HepG2 (cell line): ENCODE results near the gene INF2. TPM values are rescaled to one million over a fixed set of nuclear protein-coding genes. Genes with fewer than 3 reads are reported as not detected.
A peak's percentile ranks its signal among the peaks of the same experiment; 100 is the strongest.

ENCODE experiments used
- EHMT2 ChIP-seq: fragments of 200-600 bp; sonication (generic); IDR thresholded peaks from 2 replicates; pipeline ENCODE4 v1.7.0; 2017; ENCODE audit warnings: antibody characterized with exemption, low read depth, low read length, borderline replicate concordance
- EZH2 ChIP-seq: conservative IDR thresholded peaks from 2 replicates; pipeline ENCODE4 v1.6.1; 2012; ENCODE audit warnings: mild to moderate bottlenecking, low read depth, low read length, moderate library complexity
- MZF1 ChIP-seq: sonication (generic); formaldehyde crosslinking; IDR thresholded peaks from 2 replicates; pipeline ENCODE4 v1.8.1; 2023; ENCODE audit warnings: mild to moderate bottlenecking, missing genetic modification reagents, borderline replicate concordance
- NFIB ChIP-seq: sonication (generic); formaldehyde crosslinking; IDR thresholded peaks from 2 replicates; pipeline ENCODE4 v1.9.0; 2021; ENCODE audit warnings: missing genetic modification reagents, mild to moderate bottlenecking, borderline replicate concordance
- RFX1 ChIP-seq: fragments of 450-650 bp; IDR thresholded peaks from 2 replicates; pipeline ENCODE4 v1.6.1; 2017
- TP53 ChIP-seq: sonication (generic); formaldehyde crosslinking; conservative IDR thresholded peaks from 2 replicates; pipeline ENCODE4 v1.4.0; 2020; ENCODE audit warnings: missing genetic modification reagents
- ZNF124 ChIP-seq: sonication (generic); formaldehyde crosslinking; IDR thresholded peaks from 2 replicates; pipeline ENCODE4 v1.4.0; 2020; ENCODE audit warnings: missing genetic modification reagents
- ZNF343 ChIP-seq: sonication (generic); formaldehyde crosslinking; IDR thresholded peaks from 2 replicates; pipeline ENCODE4 v1.4.0; 2020; ENCODE audit warnings: mild to moderate bottlenecking, missing genetic modification reagents
- ZNF460 ChIP-seq: sonication (generic); formaldehyde crosslinking; IDR thresholded peaks from 2 replicates; pipeline ENCODE4 v1.5.1; 2020; ENCODE audit warnings: missing genetic modification reagents, mild to moderate bottlenecking, borderline replicate concordance
- ZNF557 ChIP-seq: sonication (generic); formaldehyde crosslinking; IDR thresholded peaks from 2 replicates; pipeline ENCODE4 v1.4.0; 2020; ENCODE audit warnings: missing genetic modification reagents
- ZNF839 ChIP-seq: sonication (generic); formaldehyde crosslinking; IDR thresholded peaks from 2 replicates; pipeline ENCODE4 v1.4.0; 2020; ENCODE audit warnings: missing genetic modification reagents, mild to moderate bottlenecking, borderline replicate concordance
- polyA plus RNA-seq, 8 experiments: library from polyadenylated mRNA; depleted of rRNA in 3 of 8; stranded (reverse) in 7 of 8; unstranded in 1 of 8; fragments of >200 nt; fragmentation: Illumina TruSeq in 4 of 8; extraction: Trizol in 4 of 8; gene quantifications; 2 replicates each; pipeline versions ENCODE4 v1.2.1 to v1.2.3, GENCODE V29; 2011 to 2016; ENCODE audit warnings: low read depth in 4 of 8, missing spikeins in 1 of 8, mixed read lengths in 1 of 8; ENCODE audit not compliant: insufficient read depth in 1 of 8
- total RNA-seq, 5 experiments: library from RNA; depleted of rRNA; stranded (reverse); fragments of >200 nt; fragmentation: Illumina TruSeq; extraction: Trizol; gene quantifications; 2 replicates each; pipeline ENCODE4 v1.2.3, GENCODE V29; 2016; ENCODE audit warnings: low read depth in 1 of 5
- TF ChIP-seq, protein P1 (sequence below): sonication (generic); formaldehyde crosslinking; IDR thresholded peaks from 2 replicates; pipeline ENCODE4 v1.8.0; 2022; ENCODE audit warnings: mild to moderate bottlenecking, missing genetic modification reagents, moderate library complexity
- TF ChIP-seq, protein P2 (sequence below), 2 experiments: sonication (generic) in 1 of 2; formaldehyde crosslinking in 1 of 2; IDR thresholded peaks; 2 replicates each; pipeline versions ENCODE4 v1.5.1 to v1.6.1; 2011 to 2020; ENCODE audit warnings: borderline replicate concordance in 1 of 2, low read depth in 1 of 2, low read length in 1 of 2, mild to moderate bottlenecking in 1 of 2, missing genetic modification reagents in 1 of 2, moderate library complexity in 1 of 2
- TF ChIP-seq, protein P3 (sequence below): sonication (generic); formaldehyde crosslinking; IDR thresholded peaks from 2 replicates; pipeline ENCODE4 v1.5.0; 2020; ENCODE audit warnings: missing genetic modification reagents
- TF ChIP-seq, protein P4 (sequence below): sonication (generic); formaldehyde crosslinking; IDR thresholded peaks from 2 replicates; pipeline ENCODE4 v1.5.0; 2020; ENCODE audit warnings: missing genetic modification reagents
- TF ChIP-seq, protein P5 (sequence below): sonication (generic); formaldehyde crosslinking; IDR thresholded peaks from 2 replicates; pipeline ENCODE4 v1.4.0; 2020; ENCODE audit warnings: missing genetic modification reagents, mild to moderate bottlenecking, borderline replicate concordance
- TF ChIP-seq, protein P6 (sequence below): sonication (generic); formaldehyde crosslinking; IDR thresholded peaks from 2 replicates; pipeline ENCODE4 v1.4.0; 2020; ENCODE audit warnings: missing genetic modification reagents, borderline replicate concordance

The INF2 gene
- total and polyA plus RNA-seq, 2 of the 13 experiments (the other 11 are each of a cell fraction or from before 2014, with no cell fraction given): 16.4 to 26.4 TPM

DNA sequence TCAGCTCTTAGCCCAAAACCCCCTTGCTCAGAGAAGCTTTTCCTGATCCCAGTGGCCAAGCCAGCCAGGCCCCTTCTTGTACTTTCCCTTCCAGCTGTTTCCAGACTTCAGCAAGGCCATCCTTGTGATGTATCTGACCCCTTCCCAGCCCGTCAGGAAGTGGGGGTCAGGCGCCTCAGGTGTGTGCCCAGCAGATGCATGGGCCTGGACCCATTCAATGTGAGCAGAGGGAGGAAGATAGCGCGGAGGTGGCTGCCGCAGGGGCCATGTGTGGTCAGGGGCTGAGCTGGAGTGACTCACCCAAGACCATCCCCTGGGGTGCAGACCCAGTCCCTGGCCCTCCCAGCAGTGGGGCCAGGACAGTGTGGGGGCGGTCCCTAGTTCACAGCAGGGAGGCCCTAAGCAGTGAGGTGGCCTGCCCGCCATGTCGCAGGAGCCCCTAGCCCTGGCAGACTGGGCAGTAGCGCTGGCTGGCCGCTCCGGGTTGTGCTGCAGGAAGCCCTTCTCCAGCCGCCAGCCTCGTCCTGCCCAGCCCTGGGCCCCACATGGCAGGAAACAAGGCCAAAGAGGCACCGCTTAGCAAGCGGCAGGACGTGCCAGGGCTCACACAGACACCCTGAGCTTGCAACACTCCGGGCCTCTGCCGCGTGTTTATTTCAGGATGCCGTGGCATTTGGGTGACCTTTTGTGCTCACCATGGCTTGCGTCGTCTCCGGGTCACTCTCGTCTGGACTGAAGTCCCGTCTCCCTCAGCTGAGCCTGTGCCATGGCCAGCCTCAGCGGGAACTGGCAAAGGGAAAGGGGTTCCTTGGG is 46.6 kb downstream of the INF2 start (continued):
- TF ChIP-seq ZNF460 (no peak; the same call in 1 of the 2 replicates), ZNF557 (CRISPR knock-in tag) (0 out of 2 replicates have a peak, but pooled peaks have one; percentile 38), MZF1 (CRISPR knock-in tag) (peak; percentile 85; the same call in 1 of the 2 replicates), TP53 (CRISPR knock-in tag) (no peak), EHMT2 (no peak), EZH2 (no peak), NFIB (CRISPR knock-in tag) (peak; percentile 79; the same call in 1 of the 2 replicates), ZNF124 (CRISPR knock-in tag) (peak; percentile 82; the same call in 1 of the 2 replicates), ZNF839 (CRISPR knock-in tag) (peak; percentile 56; the same call in 1 of the 2 replicates), RFX1 (no peak), ZNF343 (CRISPR knock-in tag) (no peak)
- TF ChIP-seq, protein P1, sequence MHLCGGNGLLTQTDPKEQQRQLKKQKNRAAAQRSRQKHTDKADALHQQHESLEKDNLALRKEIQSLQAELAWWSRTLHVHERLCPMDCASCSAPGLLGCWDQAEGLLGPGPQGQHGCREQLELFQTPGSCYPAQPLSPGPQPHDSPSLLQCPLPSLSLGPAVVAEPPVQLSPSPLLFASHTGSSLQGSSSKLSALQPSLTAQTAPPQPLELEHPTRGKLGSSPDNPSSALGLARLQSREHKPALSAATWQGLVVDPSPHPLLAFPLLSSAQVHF (CRISPR knock-in tag): no peak; the same call in 1 of the 2 replicates
- TF ChIP-seq, protein P2, sequence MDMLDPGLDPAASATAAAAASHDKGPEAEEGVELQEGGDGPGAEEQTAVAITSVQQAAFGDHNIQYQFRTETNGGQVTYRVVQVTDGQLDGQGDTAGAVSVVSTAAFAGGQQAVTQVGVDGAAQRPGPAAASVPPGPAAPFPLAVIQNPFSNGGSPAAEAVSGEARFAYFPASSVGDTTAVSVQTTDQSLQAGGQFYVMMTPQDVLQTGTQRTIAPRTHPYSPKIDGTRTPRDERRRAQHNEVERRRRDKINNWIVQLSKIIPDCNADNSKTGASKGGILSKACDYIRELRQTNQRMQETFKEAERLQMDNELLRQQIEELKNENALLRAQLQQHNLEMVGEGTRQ (IDR thresholded peaks at IDR 0.05; ENCODE audit: low read depth, low read length): no peak
- TF ChIP-seq, protein P2 (CRISPR knock-in tag; IDR thresholded peaks at IDR 0.05; ENCODE audit: borderline replicate concordance): no peak; the same call in 1 of the 2 replicates
- TF ChIP-seq, protein P3, sequence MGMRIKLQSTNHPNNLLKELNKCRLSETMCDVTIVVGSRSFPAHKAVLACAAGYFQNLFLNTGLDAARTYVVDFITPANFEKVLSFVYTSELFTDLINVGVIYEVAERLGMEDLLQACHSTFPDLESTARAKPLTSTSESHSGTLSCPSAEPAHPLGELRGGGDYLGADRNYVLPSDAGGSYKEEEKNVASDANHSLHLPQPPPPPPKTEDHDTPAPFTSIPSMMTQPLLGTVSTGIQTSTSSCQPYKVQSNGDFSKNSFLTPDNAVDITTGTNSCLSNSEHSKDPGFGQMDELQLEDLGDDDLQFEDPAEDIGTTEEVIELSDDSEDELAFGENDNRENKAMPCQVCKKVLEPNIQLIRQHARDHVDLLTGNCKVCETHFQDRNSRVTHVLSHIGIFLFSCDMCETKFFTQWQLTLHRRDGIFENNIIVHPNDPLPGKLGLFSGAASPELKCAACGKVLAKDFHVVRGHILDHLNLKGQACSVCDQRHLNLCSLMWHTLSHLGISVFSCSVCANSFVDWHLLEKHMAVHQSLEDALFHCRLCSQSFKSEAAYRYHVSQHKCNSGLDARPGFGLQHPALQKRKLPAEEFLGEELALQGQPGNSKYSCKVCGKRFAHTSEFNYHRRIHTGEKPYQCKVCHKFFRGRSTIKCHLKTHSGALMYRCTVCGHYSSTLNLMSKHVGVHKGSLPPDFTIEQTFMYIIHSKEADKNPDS (CRISPR knock-in tag): no peak
- TF ChIP-seq, protein P4, sequence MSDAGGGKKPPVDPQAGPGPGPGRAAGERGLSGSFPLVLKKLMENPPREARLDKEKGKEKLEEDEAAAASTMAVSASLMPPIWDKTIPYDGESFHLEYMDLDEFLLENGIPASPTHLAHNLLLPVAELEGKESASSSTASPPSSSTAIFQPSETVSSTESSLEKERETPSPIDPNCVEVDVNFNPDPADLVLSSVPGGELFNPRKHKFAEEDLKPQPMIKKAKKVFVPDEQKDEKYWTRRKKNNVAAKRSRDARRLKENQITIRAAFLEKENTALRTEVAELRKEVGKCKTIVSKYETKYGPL (CRISPR knock-in tag): no peak
- TF ChIP-seq, protein P5, sequence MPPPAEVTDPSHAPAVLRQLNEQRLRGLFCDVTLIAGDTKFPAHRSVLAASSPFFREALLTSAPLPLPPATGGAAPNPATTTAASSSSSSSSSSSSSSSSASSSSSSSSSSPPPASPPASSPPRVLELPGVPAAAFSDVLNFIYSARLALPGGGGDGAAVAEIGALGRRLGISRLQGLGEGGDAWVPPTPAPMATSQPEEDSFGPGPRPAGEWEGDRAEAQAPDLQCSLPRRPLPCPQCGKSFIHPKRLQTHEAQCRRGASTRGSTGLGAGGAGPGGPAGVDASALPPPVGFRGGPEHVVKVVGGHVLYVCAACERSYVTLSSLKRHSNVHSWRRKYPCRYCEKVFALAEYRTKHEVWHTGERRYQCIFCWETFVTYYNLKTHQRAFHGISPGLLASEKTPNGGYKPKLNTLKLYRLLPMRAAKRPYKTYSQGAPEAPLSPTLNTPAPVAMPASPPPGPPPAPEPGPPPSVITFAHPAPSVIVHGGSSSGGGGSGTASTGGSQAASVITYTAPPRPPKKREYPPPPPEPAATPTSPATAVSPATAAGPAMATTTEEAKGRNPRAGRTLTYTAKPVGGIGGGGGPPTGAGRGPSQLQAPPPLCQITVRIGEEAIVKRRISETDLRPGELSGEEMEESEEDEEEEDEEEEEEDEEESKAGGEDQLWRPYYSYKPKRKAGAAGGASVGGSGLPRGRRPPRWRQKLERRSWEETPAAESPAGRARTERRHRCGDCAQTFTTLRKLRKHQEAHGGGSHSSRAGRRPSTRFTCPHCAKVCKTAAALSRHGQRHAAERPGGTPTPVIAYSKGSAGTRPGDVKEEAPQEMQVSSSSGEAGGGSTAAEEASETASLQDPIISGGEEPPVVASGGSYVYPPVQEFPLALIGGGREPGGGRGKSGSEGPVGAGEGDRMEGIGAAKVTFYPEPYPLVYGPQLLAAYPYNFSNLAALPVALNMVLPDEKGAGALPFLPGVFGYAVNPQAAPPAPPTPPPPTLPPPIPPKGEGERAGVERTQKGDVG (CRISPR knock-in tag): peak; percentile 87; the same call in 1 of the 2 replicates
- TF ChIP-seq, protein P6, sequence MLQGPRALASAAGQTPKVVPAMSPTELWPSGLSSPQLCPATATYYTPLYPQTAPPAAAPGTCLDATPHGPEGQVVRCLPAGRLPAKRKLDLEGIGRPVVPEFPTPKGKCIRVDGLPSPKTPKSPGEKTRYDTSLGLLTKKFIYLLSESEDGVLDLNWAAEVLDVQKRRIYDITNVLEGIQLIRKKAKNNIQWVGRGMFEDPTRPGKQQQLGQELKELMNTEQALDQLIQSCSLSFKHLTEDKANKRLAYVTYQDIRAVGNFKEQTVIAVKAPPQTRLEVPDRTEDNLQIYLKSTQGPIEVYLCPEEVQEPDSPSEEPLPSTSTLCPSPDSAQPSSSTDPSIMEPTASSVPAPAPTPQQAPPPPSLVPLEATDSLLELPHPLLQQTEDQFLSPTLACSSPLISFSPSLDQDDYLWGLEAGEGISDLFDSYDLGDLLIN: no peak
